GM12873 (cell line): ENCODE measurements around the gene SPATA31A1.
"Not testable (repeated sequence)": the region's sequence is repeated elsewhere in the genome, so short reads cannot be mapped to it uniquely, and the experiment has no call there.

Experiments used
- CTCF ChIP-seq: IDR thresholded peaks from 2 replicates; pipeline ENCODE4 v1.5.1; 2012; ENCODE audit warnings: low read depth, mild to moderate bottlenecking, moderate library complexity, low read length, control low read depth; ENCODE audit not compliant: insufficient read depth; ENCODE audit errors: missing control alignments

Gene SPATA31A1

GRCh38 chr9:39355369-39355768 is at the start of gene SPATA31A1:
Gene SPATA31A1 (plus strand): TSS chr9:39355669. CDS start chr9:39355731, 62 bp downstream.
- TF ChIP-seq CTCF, result not testable (repeated sequence)
